Liver (tissue), 9 donors: ENCODE results near the gene SKA3. TPM values are rescaled to one million over a fixed set of nuclear protein-coding genes. Genes with fewer than 3 reads are reported as not detected.

ENCODE experiments used
- DNase-seq: peaks from one replicate; pipeline ENCODE4 v3.0.0-alpha.2; 2017; ENCODE audit warnings: low spot score
- H3K27ac ChIP-seq, 2 donors: one replicate each; pipeline ENCODE4 v1.7.0; 2013; ENCODE audit warnings: inconsistent platforms in 2 of 2, low read length in 2 of 2, control low read depth in 1 of 2, low read depth in 1 of 2, mild to moderate bottlenecking in 1 of 2
- H3K27me3 ChIP-seq, 4 donors: one replicate each; pipeline versions ENCODE4 v1.6.1 to v1.7.0; 2013; ENCODE audit warnings: low read length in 3 of 4, inconsistent platforms in 1 of 4, mild to moderate bottlenecking in 1 of 4, moderate library complexity in 1 of 4; ENCODE audit not compliant: control insufficient read depth in 4 of 4, insufficient read depth in 4 of 4
- H3K36me3 ChIP-seq, 4 donors: one replicate each; pipeline versions ENCODE4 v1.6.1 to v1.7.0; 2013; ENCODE audit warnings: low read length in 3 of 4, mild to moderate bottlenecking in 3 of 4, low read depth in 1 of 4, moderate library complexity in 1 of 4; ENCODE audit not compliant: control insufficient read depth in 4 of 4, insufficient read depth in 3 of 4
- H3K4me1 ChIP-seq, 4 donors: one replicate each; pipeline versions ENCODE4 v1.6.1 to v1.7.0; 2013; ENCODE audit warnings: low read length in 3 of 4, mild to moderate bottlenecking in 3 of 4, moderate library complexity in 1 of 4; ENCODE audit not compliant: control insufficient read depth in 4 of 4, insufficient read depth in 4 of 4
- H3K4me3 ChIP-seq, 3 donors: one replicate each; pipeline versions ENCODE4 v1.6.1 to v1.7.0; 2013; ENCODE audit warnings: low read length in 3 of 3, control low read depth in 1 of 3, low read depth in 1 of 3, mild to moderate bottlenecking in 1 of 3
- H3K9ac ChIP-seq, 2 donors: one replicate each; pipeline ENCODE4 v1.7.0; 2013; ENCODE audit warnings: low read length in 2 of 2, mild to moderate bottlenecking in 2 of 2, moderate library complexity in 2 of 2, control low read depth in 1 of 2, low read depth in 1 of 2
- H3K9me3 ChIP-seq, 4 donors: one replicate each; pipeline versions ENCODE4 v1.6.1 to v1.7.0; 2013; ENCODE audit warnings: low read length in 3 of 4; ENCODE audit not compliant: control insufficient read depth in 4 of 4
- ATF3 ChIP-seq: IDR thresholded peaks from 2 replicates; pipeline ENCODE4 v1.6.1; 2016; ENCODE audit warnings: antibody characterized with exemption
- CTCF ChIP-seq: fragments of 150-350 bp; IDR thresholded peaks from 2 replicates; pipeline ENCODE4 v1.5.1; 2017; ENCODE audit warnings: improper control_type of control experiment, low read depth, low read length; ENCODE audit not compliant: missing input control
- EGR1 ChIP-seq, 2 donors: IDR thresholded peaks; 2 replicates each; pipeline ENCODE4 v1.6.1; 2016 to 2018; ENCODE audit warnings: antibody characterized with exemption in 2 of 2, low read depth in 2 of 2
- FOXA2 ChIP-seq: IDR thresholded peaks from 2 replicates; pipeline ENCODE4 v1.6.1; 2016; ENCODE audit warnings: antibody characterized with exemption
- GABPA ChIP-seq, 2 donors: IDR thresholded peaks in 1 of 2; conservative IDR thresholded peaks in 1 of 2; 2 replicates each; pipeline ENCODE4 v1.6.1; 2016; ENCODE audit warnings: antibody characterized with exemption in 2 of 2, mild to moderate bottlenecking in 1 of 2, moderate library complexity in 1 of 2
- HNF4A ChIP-seq, 2 donors: conservative IDR thresholded peaks; 2 replicates each; pipeline ENCODE4 v1.6.1; 2016; ENCODE audit warnings: antibody characterized with exemption in 2 of 2, mild to moderate bottlenecking in 2 of 2
- HNF4G ChIP-seq: IDR thresholded peaks from 2 replicates; pipeline ENCODE4 v1.6.1; 2016; ENCODE audit warnings: antibody characterized with exemption
- JUND ChIP-seq, 2 donors: IDR thresholded peaks; 2 replicates each; pipeline ENCODE4 v1.6.1; 2016; ENCODE audit warnings: antibody characterized with exemption in 2 of 2
- MAX ChIP-seq: IDR thresholded peaks from 2 replicates; pipeline ENCODE4 v1.6.1; 2016; ENCODE audit warnings: antibody characterized with exemption
- NR2F2 ChIP-seq: IDR thresholded peaks from 2 replicates; pipeline ENCODE4 v1.6.1; 2016; ENCODE audit warnings: antibody characterized with exemption
- RAD21 ChIP-seq, 2 donors: IDR thresholded peaks; 2 replicates each; pipeline ENCODE4 v1.6.1; 2016; ENCODE audit warnings: antibody characterized with exemption in 2 of 2, mild to moderate bottlenecking in 2 of 2
- REST ChIP-seq: IDR thresholded peaks from 2 replicates; pipeline ENCODE4 v1.6.1; 2016; ENCODE audit warnings: antibody characterized with exemption, mild to moderate bottlenecking
- RXRA ChIP-seq, 2 donors: IDR thresholded peaks; 2 replicates each; pipeline ENCODE4 v1.6.1; 2017 to 2018; ENCODE audit warnings: antibody characterized with exemption in 2 of 2, mild to moderate bottlenecking in 1 of 2
- TAF1 ChIP-seq: conservative IDR thresholded peaks from 2 replicates; pipeline ENCODE4 v1.6.1; 2016; ENCODE audit warnings: antibody characterized with exemption, mild to moderate bottlenecking
- YY1 ChIP-seq: IDR thresholded peaks from 2 replicates; pipeline ENCODE4 v1.6.1; 2016; ENCODE audit warnings: antibody characterized with exemption, mild to moderate bottlenecking
- ZBTB33 ChIP-seq: IDR thresholded peaks from 2 replicates; pipeline ENCODE4 v1.6.1; 2016; ENCODE audit warnings: antibody characterized with exemption
- WGBS: extraction: QIAGEN DNeasy Blood & Tissue Kit; methylation state at CpG from one replicate; pipeline ENCODE4 v1.1.7; 2013; 5-methylcytosine and 5-hydroxymethylcytosine counted together
- polyA plus RNA-seq, 2 donors: library from polyadenylated mRNA; stranded (reverse) in 1 of 2; unstranded in 1 of 2; fragments of 200-250 nt in 1 of 2; fragments of >200 nt in 1 of 2; fragmentation: Nextera tagmentation in 1 of 2; extraction: Ambion mirVana in 1 of 2; gene quantifications; one replicate each; pipeline versions ENCODE4 v1.2.1 to v1.2.3, GENCODE V29; 2013 to 2015
- total RNA-seq, 2 donors: library from RNA; depleted of rRNA; stranded (reverse); fragments of >200 nt; gene quantifications; one replicate each; pipeline ENCODE4 v1.2.3, GENCODE V29; 2014
- donor health status: healthy.
- donor health status: healthy.
- donor health status: healthy.
- donor health status: healthy.
- donor health status: healthy.

Gene SKA3
- total and polyA plus RNA-seq, 4 donors = under 0.01 to 4.9 (median 0.52) TPM

GRCh38 chr13:21117104-21117809 lies 59.1 kb downstream of the SKA3 start:
- DNase-seq = no peak
- WGBS = 99% methylated on average over 1 of the region's 1 CpG
- Histone ChIP-seq H3K9me3 (no peaks in the 10 kb centered on the region), H3K4me3 (no peak overlapping the region), H3K27me3 (no peaks in the 10 kb centered on the region), H3K27ac (no peak overlapping the region), H3K9ac (no peak overlapping the region), H3K36me3 (no peaks in the 10 kb centered on the region), H3K4me1 (no peaks in the 10 kb centered on the region)
- TF ChIP-seq REST (no peak), EGR1 (IDR thresholded peaks at IDR 0.05; ENCODE audit: low read depth in 2 of 2) (no peak), NR2F2 (no peak), YY1 (no peak), RXRA (IDR thresholded peaks at IDR 0.05) (no peak)

- H3K27ac ChIP-seq = no peak overlapping the region
- H3K27me3 ChIP-seq = no peaks in the 10 kb centered on the region
- WGBS = 85% methylated on average over 6 of the region's 6 CpGs
- no peak overlapping the region for H3K9ac ChIP-seq
- H3K36me3 ChIP-seq = no peaks in the 10 kb centered on the region
- TF ChIP-seq MAX = no peak
- TF ChIP-seq EGR1 (IDR thresholded peaks at IDR 0.05; ENCODE audit: low read depth in 2 of 2) = no peak
- no peak for TF ChIP-seq GABPA (IDR thresholded peaks at IDR 0.05 in 1 of 2, conservative IDR thresholded peaks at IDR 0.05 in 1 of 2)
- TF ChIP-seq HNF4A (conservative IDR thresholded peaks at IDR 0.05) = no peak
- TF ChIP-seq ATF3 = no peak
- no peak for TF ChIP-seq REST
- TF ChIP-seq HNF4G = no peak
- TF ChIP-seq RAD21 (IDR thresholded peaks at IDR 0.05) = no peak
- no peak for TF ChIP-seq CTCF
- TF ChIP-seq JUND (IDR thresholded peaks at IDR 0.05) = no peak
- TF ChIP-seq ZBTB33 = no peak
- no peak for TF ChIP-seq TAF1
- no peak for TF ChIP-seq FOXA2
- TF ChIP-seq NR2F2 = no peak
- H3K4me1 ChIP-seq = no peaks in the 10 kb centered on the region
- H3K9me3 ChIP-seq = no peaks in the 10 kb centered on the region
- DNase-seq = no peak
- H3K4me3 ChIP-seq = no peak overlapping the region
Measured at GRCh38 chr13:21116141-21116540, 60.2 kb downstream of the SKA3 start.
